K562 (cell line): Measurements from ENCODE around the gene THSD8. TPM values are rescaled to one million over a fixed set of nuclear protein-coding genes. Genes with fewer than 3 reads are reported as not detected.
A peak's percentile ranks its signal among the peaks of the same experiment; 100 is the strongest.

Experiments used
- ATAC-seq: fragments of 200-7000 bp; cut with Tn5 transposase; 3 replicates; pipeline ENCODE4 v1.9.1; 2020; ENCODE audit warnings: moderate library complexity
- BruUV-seq: library from RNA; stranded (reverse); fragments of 400-500 nt; replicated peaks from 2 replicates; lab custom pipeline; 2021; lab: Mats Ljungman, UMichigan
- CTCF ChIA-PET: fragments of 300-600 bp; formaldehyde crosslinking; extraction: SDS; loops from one replicate; lab custom pipeline; 2021; ENCODE audit warnings: low intra/inter-chr PET ratio; lab: Yijun Ruan, JAX
- POLR2A ChIA-PET: fragments of 300-600, 350-650 bp; sonication (Branson Sonifier 250); formaldehyde crosslinking; extraction: SDS; loops from one replicate; lab custom pipeline; 2021; ENCODE audit warnings: antibody characterized with exemption, inconsistent platforms; lab: Yijun Ruan, JAX
- DNase-seq, 4 experiments: peaks; one replicate each; pipeline versions ENCODE4 v3.0.0 to v3.0.0-alpha.2; 2011 to 2018; ENCODE audit warnings: low spot score in 3 of 4, mixed read lengths in 3 of 4; ENCODE audit errors: extremely low read depth in 1 of 4
- FAIRE-seq: peaks from 2 replicates; lab custom pipeline; 2011; peaks lifted over from hg19 to GRCh38; lab: Jason Lieb, UNC
- H2AFZ ChIP-seq: 2 replicates; pipeline ENCODE4 v1.6.0; 2011; ENCODE audit warnings: low read depth, low read length, control low read depth, inconsistent platforms
- H3K27ac ChIP-seq: fragments of 200-600 bp; 3 replicates; pipeline ENCODE4 v1.8.0; 2011; ENCODE audit warnings: low read depth, mild to moderate bottlenecking, control low read depth, inconsistent platforms, low read length, moderate library complexity, mixed read lengths; ENCODE audit errors: extremely low read depth
- H3K27me3 ChIP-seq, 2 experiments: fragments of 300-600 bp in 1 of 2; 2 replicates in 1 of 2; 3 replicates in 1 of 2; pipeline versions ENCODE4 v1.6.0 to v1.8.0; 2011; ENCODE audit warnings: inconsistent platforms in 2 of 2, low read length in 2 of 2, mild to moderate bottlenecking in 1 of 2, mixed read lengths in 1 of 2, moderate library complexity in 1 of 2; ENCODE audit not compliant: control insufficient read depth in 2 of 2, insufficient read depth in 2 of 2
- H3K36me3 ChIP-seq: fragments of 300-600 bp; 3 replicates; pipeline ENCODE4 v1.8.0; 2011; ENCODE audit warnings: mild to moderate bottlenecking, low read length, inconsistent platforms; ENCODE audit not compliant: control insufficient read depth, insufficient read depth
- H3K4me1 ChIP-seq, 2 experiments: fragments of 200-600 bp in 1 of 2; replicated peaks in 1 of 2; 2 replicates in 1 of 2; 3 replicates in 1 of 2; pipeline versions ENCODE4 v1.5.1 to v1.8.0; 2011; ENCODE audit warnings: inconsistent platforms in 2 of 2, low read length in 2 of 2, mild to moderate bottlenecking in 1 of 2, mixed read lengths in 1 of 2, moderate library complexity in 1 of 2; ENCODE audit not compliant: control insufficient read depth in 2 of 2, insufficient read depth in 2 of 2
- H3K4me2 ChIP-seq: 2 replicates; pipeline ENCODE4 v1.6.1; 2011; ENCODE audit warnings: low read length, control low read depth, inconsistent platforms, mixed read lengths; ENCODE audit not compliant: insufficient read depth
- H3K4me3 ChIP-seq: fragments of 200-600 bp; sonication (generic), shearing (Covaris generic); 2 replicates; pipeline ENCODE4 v1.5.1; 2016; ENCODE audit warnings: control low read depth, inconsistent platforms
- H3K79me2 ChIP-seq: fragments of 200-600 bp; 3 replicates; pipeline ENCODE4 v1.8.0; 2011; ENCODE audit warnings: low read length, inconsistent platforms; ENCODE audit not compliant: control insufficient read depth, insufficient read depth
- H3K9ac ChIP-seq, 2 experiments: 2 replicates each; pipeline versions ENCODE4 v1.6.0 to v1.6.1; 2011; ENCODE audit warnings: low read depth in 2 of 2, low read length in 2 of 2, control low read depth in 1 of 2, inconsistent platforms in 1 of 2, mild to moderate bottlenecking in 1 of 2, mixed read lengths in 1 of 2; ENCODE audit not compliant: insufficient read depth in 1 of 2
- H3K9me1 ChIP-seq: one replicate; pipeline ENCODE4 v1.6.0; 2011; ENCODE audit warnings: inconsistent platforms, mild to moderate bottlenecking, low read length, moderate library complexity; ENCODE audit not compliant: control insufficient read depth, insufficient read depth
- H3K9me3 ChIP-seq: replicated peaks from 2 replicates; pipeline ENCODE4 v1.5.1; 2011; ENCODE audit warnings: low read depth, low read length, inconsistent platforms; ENCODE audit not compliant: control insufficient read depth, insufficient read depth
- H4K20me1 ChIP-seq: replicated peaks from 2 replicates; pipeline ENCODE4 v1.6.1; 2011; ENCODE audit warnings: low read length, inconsistent platforms, mixed read lengths; ENCODE audit not compliant: control insufficient read depth, insufficient read depth
- CBX2 ChIP-seq: fragments of 200-600 bp; sonication (generic); IDR thresholded peaks from one replicate; pipeline ENCODE4 v1.6.1; 2012; ENCODE audit warnings: mild to moderate bottlenecking, low read length, inconsistent platforms; ENCODE audit not compliant: insufficient read depth, poor library complexity, severe bottlenecking
- HEY1 ChIP-seq: fragments of 250-450 bp; sonication (Bioruptor Pico); IDR thresholded peaks from 2 replicates; pipeline ENCODE4 v1.5.0; 2020; ENCODE audit warnings: mild to moderate bottlenecking, moderate library complexity, borderline replicate concordance
- MYC ChIP-seq, 2 experiments: fragments of 250-450 bp in 1 of 2; sonication (Bioruptor Pico) in 1 of 2; IDR thresholded peaks; 2 replicates each; pipeline versions ENCODE4 v1.5.1 to v1.6.1; 2012 to 2021; ENCODE audit warnings: low read depth in 2 of 2, borderline replicate concordance in 1 of 2, improper control_type of control experiment in 1 of 2, low read length in 1 of 2, mild to moderate bottlenecking in 1 of 2, moderate library complexity in 1 of 2
- NCOA1 ChIP-seq: fragments of 450-650 bp; IDR thresholded peaks from 2 replicates; pipeline ENCODE4 v1.6.1; 2016; ENCODE audit warnings: low read depth
- NRF1 ChIP-seq, 2 experiments: fragments of 450-650 bp; IDR thresholded peaks in 1 of 2; conservative IDR thresholded peaks in 1 of 2; 2 replicates each; pipeline ENCODE4 v1.6.1; 2014; ENCODE audit warnings: mild to moderate bottlenecking in 2 of 2
- POLR2G ChIP-seq: fragments of 200-400 bp; formaldehyde crosslinking; IDR thresholded peaks from 2 replicates; pipeline ENCODE4 v1.6.1; 2017; ENCODE audit warnings: low read depth, mild to moderate bottlenecking, antibody characterized with exemption, low read length, moderate library complexity
- RBBP5 ChIP-seq: fragments of 200-600 bp; sonication (generic); IDR thresholded peaks from 2 replicates; pipeline ENCODE4 v1.6.1; 2012; ENCODE audit warnings: borderline replicate concordance, mild to moderate bottlenecking, low read length, control low read depth, inconsistent platforms; ENCODE audit not compliant: insufficient read depth, poor library complexity, severe bottlenecking
- TEAD1 ChIP-seq, 2 experiments: fragments of 450-650 bp in 1 of 2; sonication (generic) in 1 of 2; formaldehyde crosslinking; IDR thresholded peaks; 2 replicates each; pipeline versions ENCODE4 v1.4.0 to v1.8.0; 2020 to 2022; ENCODE audit warnings: mild to moderate bottlenecking in 2 of 2, missing genetic modification reagents in 1 of 2
- ZBTB40 ChIP-seq, 2 experiments: fragments of 450-650 bp in 1 of 2; sonication (generic) in 1 of 2; formaldehyde crosslinking in 1 of 2; IDR thresholded peaks; 2 replicates each; pipeline versions ENCODE4 v1.7.1 to v1.9.0; 2016 to 2022; ENCODE audit warnings: inconsistent platforms in 1 of 2, mild to moderate bottlenecking in 1 of 2, missing genetic modification reagents in 1 of 2
- WGBS: fragments of 100-300 bp; shearing (Covaris generic); methylation state at CpG from one replicate; pipeline ENCODE4 v1.1.6; 2016; ENCODE audit warnings: low coverage, mixed read lengths; ENCODE audit not compliant: insufficient coverage; ENCODE audit errors: missing lambda C conversion rate; 5-methylcytosine and 5-hydroxymethylcytosine counted together
- in situ Hi-C: fragments of 300-500 bp; cut with MboI; formaldehyde crosslinking; loops from 4 replicates; pipeline ENCODE4 v1.15.0; 2018; ENCODE audit warnings: inconsistent platforms, mixed read lengths
- intact Hi-C: fragments of 100-400 bp; cut with micrococcal nuclease; formaldehyde crosslinking; loops from 2 replicates; pipeline ENCODE4 v1.14.2; 2022
- polyA plus RNA-seq, 8 experiments: library from polyadenylated mRNA; depleted of rRNA in 4 of 8; stranded (reverse) in 5 of 8; unstranded in 3 of 8; fragments of >200 nt; fragmentation: Nextera tagmentation in 2 of 8; fragmentation: Illumina TruSeq in 1 of 8; extraction: Ambion mirVana in 2 of 8; extraction: Trizol in 1 of 8; gene quantifications; 2 replicates each; pipeline versions ENCODE4 v1.2.1 to v1.2.3, GENCODE V29; 2011 to 2014; ENCODE audit warnings: inconsistent platforms in 1 of 8, missing spikeins in 1 of 8
- total RNA-seq, 7 experiments: library from RNA; depleted of rRNA in 6 of 7; stranded (reverse); fragments of >200 nt in 6 of 7; fragmentation: Illumina TruSeq in 2 of 7; extraction: Trizol in 2 of 7; gene quantifications; 2 replicates each; pipeline versions ENCODE4 v1.2.1 to v1.2.3, GENCODE V29; 2011 to 2021; ENCODE audit warnings: low replicate concordance in 1 of 7

The THSD8 gene
- total and polyA plus RNA-seq, 9 of the 15 experiments (the other 6 are each of a cell fraction or from before 2014, with no cell fraction given), result 8.4 to 42.4 (median 19.9) TPM; not detected in 2

DNA sequence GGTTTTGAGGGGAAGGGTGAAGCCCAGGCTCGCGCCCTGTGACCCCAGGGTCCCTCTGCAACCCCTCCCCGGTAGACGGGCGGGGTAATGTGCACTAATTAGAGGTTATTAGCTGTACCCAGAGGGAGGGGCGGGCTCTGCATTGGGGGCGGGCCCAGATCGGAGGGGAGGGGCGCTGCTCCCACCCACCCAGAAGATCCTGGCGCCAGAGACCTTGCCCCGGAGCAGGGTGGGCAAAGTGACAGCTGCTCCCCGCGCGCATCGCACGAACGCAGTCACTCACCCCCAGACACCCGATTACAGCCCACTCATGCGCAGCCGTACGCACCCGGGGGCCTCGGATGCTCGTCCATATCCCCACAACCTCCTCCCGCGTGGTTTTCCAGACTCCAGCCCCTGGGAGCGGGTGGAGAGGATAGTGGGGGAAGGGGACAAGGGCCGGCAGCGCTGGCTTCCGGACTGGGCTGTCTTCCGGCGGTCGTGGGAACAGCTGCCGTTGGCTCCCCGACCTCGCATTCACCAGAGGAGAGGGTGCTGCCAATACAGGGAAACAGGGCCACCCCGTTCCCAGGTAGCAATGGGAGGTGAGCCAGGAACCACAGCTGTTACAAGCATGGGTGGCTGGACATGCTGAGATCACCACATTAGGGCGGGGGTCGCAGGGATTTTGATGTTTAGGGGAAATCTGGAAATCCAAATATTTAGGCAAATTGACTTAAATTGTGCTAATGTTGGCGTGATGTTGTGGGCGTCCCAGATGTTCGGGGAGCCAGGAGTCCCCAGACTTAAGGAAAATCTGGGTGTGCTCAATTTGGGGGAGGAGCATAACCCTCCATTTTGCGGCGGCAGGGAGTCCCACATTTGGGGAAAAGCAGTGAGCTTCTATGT, 23.6 kb upstream of the THSD8 start:
- intact Hi-C loops, result loop anchor here (5.0 kb wide), 1 partner anchor 64 kb away; no protein-coding TSS in a partner anchor
- no peaks in the 10 kb centered on the region for H3K9me1 ChIP-seq
- H3K36me3 ChIP-seq, result no peaks in the 10 kb centered on the region
- WGBS, result 20% methylated on average over 37 of the region's 44 CpGs
- peak overlapping the region; percentile 83 for H2AFZ ChIP-seq
- BruUV-seq, result no TSS peak
- CTCF ChIA-PET, result interaction anchor here (1.1 to 4.1 kb wide), 3 partner anchors 16 to 70 kb away, joined by 3 to 30 read pairs (median 3); no protein-coding TSS in a partner anchor
- peak; percentile 12 for ATAC-seq
- peaks cover 6% of the 10 kb centered on the region; the same call in 1 of the 3 replicates for H3K79me2 ChIP-seq
- H3K9ac ChIP-seq, result peak overlapping the region; percentile 59 to 89
- H3K9me3 ChIP-seq, result no peaks in the 10 kb centered on the region
- H4K20me1 ChIP-seq, result no peaks in the 10 kb centered on the region
- peak overlapping the region; percentile 85 for H3K4me2 ChIP-seq
- no peaks in the 10 kb centered on the region for H3K27me3 ChIP-seq
- in situ Hi-C loops, result no loop called here
- FAIRE-seq, result peak; percentile 61
- H3K4me3 ChIP-seq, result peak overlapping the region; percentile 37
- H3K27ac ChIP-seq, result peak overlapping the region; percentile 68
- peaks cover 30 to 65% of the 10 kb centered on the region in 2 experiments for H3K4me1 ChIP-seq
- DNase-seq, result peak in 2 of 4 experiments; percentile 37 to 55
- POLR2A ChIA-PET, result interaction anchor here (0.6 to 4.1 kb wide), 10 partner anchors 10 to 70 kb away, joined by 3 to 44 read pairs (median 4); partner anchors contain the start of genes GET3, JUNB, PRDX2 and THSD8
- TF ChIP-seq ZBTB40 (IDR thresholded peaks at IDR 0.05) (peak; percentile 49), ZBTB40 (CRISPR knock-in tag; IDR thresholded peaks at IDR 0.05) (no peak), RBBP5 (peak; percentile 48), TEAD1 (CRISPR knock-in tag; IDR thresholded peaks at IDR 0.05) (0 out of 4 replicates have a peak, but pooled peaks of 1 of the 2 experiments have one; percentile 29), MYC (IDR thresholded peaks at IDR 0.05; ENCODE audit: low read depth, low read length) (peak; percentile 20), MYC (CRISPR knock-in tag; IDR thresholded peaks at IDR 0.05; ENCODE audit: borderline replicate concordance, low read depth) (no peak), POLR2G (peak; percentile 64; the same call in 1 of the 2 replicates), NRF1 (conservative IDR thresholded peaks at IDR 0.05 in 1 of 2, IDR thresholded peaks at IDR 0.05 in 1 of 2) (peak; percentile 69 to 71), HEY1 (no peak), NCOA1 (no peak), CBX2 (no peak)
